ENCODE results near the gene SFXN1. TPM values are rescaled to one million over a fixed set of nuclear protein-coding genes. Genes with fewer than 3 reads are reported as not detected.

The SFXN1 gene
- total and polyA plus RNA-seq, 2 donors, result 22.3 to 48.5 TPM

DNA sequence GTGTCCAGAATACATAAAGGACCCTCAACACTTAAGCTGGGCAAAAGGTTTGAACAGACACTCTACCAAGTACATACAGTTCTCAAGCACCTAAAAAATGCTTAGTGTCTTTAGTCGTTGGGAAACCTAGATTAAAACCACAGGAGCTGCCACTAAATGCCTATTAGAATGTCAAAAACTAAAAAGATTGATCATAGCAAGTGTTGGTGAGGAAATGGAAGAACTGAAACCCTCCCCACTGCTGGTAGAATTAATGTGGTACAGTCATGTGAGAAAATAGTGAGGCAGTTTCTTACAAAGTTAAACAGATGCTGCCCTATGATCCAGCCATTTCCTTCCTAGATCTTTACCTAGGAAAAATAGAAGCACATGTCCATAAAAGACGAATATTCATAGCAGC, 40.6 kb downstream of the SFXN1 start:
- Histone ChIP-seq H3K4me1 (ENCODE audit: control insufficient read depth in 2 of 2, insufficient read depth in 2 of 2, low read length in 2 of 2) (peaks cover 4 to 11% of the 10 kb centered on the region in 2 donors), H3K27me3 (ENCODE audit: control insufficient read depth in 2 of 2, insufficient read depth in 1 of 2, low read length in 1 of 2) (no peaks in the 10 kb centered on the region), H3K4me3 (ENCODE audit: low read length in 2 of 2) (no peak overlapping the region), H3K9me3 (ENCODE audit: control insufficient read depth in 2 of 2, insufficient read depth in 1 of 2, low read length in 1 of 2) (no peaks in the 10 kb centered on the region), H3K27ac (ENCODE audit: low read depth in 1 of 2, low read length in 1 of 2) (no peak overlapping the region), H3K36me3 (ENCODE audit: control insufficient read depth in 2 of 2, insufficient read depth in 2 of 2, low read length in 1 of 2) (peaks cover 61 to 74% of the 10 kb centered on the region in 2 donors)
- DNase-seq (ENCODE audit: low read depth in 6 of 9, low spot score in 9 of 9), result no peak
- 98% methylated on average over 2 of the region's 2 CpGs for whole genome bisulfite sequencing

GRCh38 chr5:175520321-175520720, 42.0 kb downstream of the SFXN1 start:
- Histone ChIP-seq H3K9me3 (ENCODE audit: control insufficient read depth in 2 of 2, insufficient read depth in 1 of 2, low read length in 1 of 2) (no peaks in the 10 kb centered on the region), H3K36me3 (ENCODE audit: control insufficient read depth in 2 of 2, insufficient read depth in 2 of 2, low read length in 1 of 2) (peaks cover 52 to 65% of the 10 kb centered on the region in 2 donors), H3K4me3 (ENCODE audit: low read length in 2 of 2) (no peak overlapping the region), H3K4me1 (ENCODE audit: control insufficient read depth in 2 of 2, insufficient read depth in 2 of 2, low read length in 2 of 2) (peaks cover 4 to 11% of the 10 kb centered on the region in 2 donors), H3K27me3 (ENCODE audit: control insufficient read depth in 2 of 2, insufficient read depth in 1 of 2, low read length in 1 of 2) (no peaks in the 10 kb centered on the region), H3K27ac (ENCODE audit: low read depth in 1 of 2, low read length in 1 of 2) (no peak overlapping the region)
- WGBS, result 93% methylated on average over 5 of the region's 5 CpGs
- no peak for DNase-seq (ENCODE audit: low read depth in 6 of 9, low spot score in 9 of 9)

GRCh38 chr5:175520873-175521272, 42.5 kb downstream of the SFXN1 start:
- H3K4me3 ChIP-seq (ENCODE audit: low read length in 2 of 2), result no peak overlapping the region
- DNase-seq (ENCODE audit: low read depth in 6 of 9, low spot score in 9 of 9), result no peak
- no peaks in the 10 kb centered on the region for H3K9me3 ChIP-seq (ENCODE audit: control insufficient read depth in 2 of 2, insufficient read depth in 1 of 2, low read length in 1 of 2)
- peaks cover 46 to 62% of the 10 kb centered on the region in 2 donors for H3K36me3 ChIP-seq (ENCODE audit: control insufficient read depth in 2 of 2, insufficient read depth in 2 of 2, low read length in 1 of 2)
- peaks cover 4 to 11% of the 10 kb centered on the region in 2 donors for H3K4me1 ChIP-seq (ENCODE audit: control insufficient read depth in 2 of 2, insufficient read depth in 2 of 2, low read length in 2 of 2)
- no peaks in the 10 kb centered on the region for H3K27me3 ChIP-seq (ENCODE audit: control insufficient read depth in 2 of 2, insufficient read depth in 1 of 2, low read length in 1 of 2)
- no peak overlapping the region for H3K27ac ChIP-seq (ENCODE audit: low read depth in 1 of 2, low read length in 1 of 2)
- WGBS, result 97% methylated on average over 2 of the region's 2 CpGs

- peak overlapping the region; percentile 10 to 69 for H3K27ac ChIP-seq (ENCODE audit: low read depth in 1 of 2, low read length in 1 of 2)
- 66% methylated on average over 4 of the region's 4 CpGs for WGBS
- H3K36me3 ChIP-seq (ENCODE audit: control insufficient read depth in 2 of 2, insufficient read depth in 2 of 2, low read length in 1 of 2), result peaks cover 46 to 62% of the 10 kb centered on the region in 2 donors
- H3K4me1 ChIP-seq (ENCODE audit: control insufficient read depth in 2 of 2, insufficient read depth in 2 of 2, low read length in 2 of 2), result peaks cover 4 to 11% of the 10 kb centered on the region in 2 donors
- peak in 5 of 9 donors; percentile 13 to 60 (median 18) for DNase-seq (ENCODE audit: low read depth in 6 of 9, low spot score in 9 of 9)
- H3K9me3 ChIP-seq (ENCODE audit: control insufficient read depth in 2 of 2, insufficient read depth in 1 of 2, low read length in 1 of 2), result no peaks in the 10 kb centered on the region
- H3K4me3 ChIP-seq (ENCODE audit: low read length in 2 of 2), result no peak overlapping the region
- H3K27me3 ChIP-seq (ENCODE audit: control insufficient read depth in 2 of 2, insufficient read depth in 1 of 2, low read length in 1 of 2), result no peaks in the 10 kb centered on the region
These were observed 43.0 kb downstream of the SFXN1 start for GRCh38 chr5:175521313-175521833.

GRCh38 chr5:175523292-175523691, 44.9 kb downstream of the SFXN1 start:
- Histone ChIP-seq H3K27ac (ENCODE audit: low read depth in 1 of 2, low read length in 1 of 2) (no peak overlapping the region), H3K36me3 (ENCODE audit: control insufficient read depth in 2 of 2, insufficient read depth in 2 of 2, low read length in 1 of 2) (peaks cover 37 to 50% of the 10 kb centered on the region in 2 donors)

DNA sequence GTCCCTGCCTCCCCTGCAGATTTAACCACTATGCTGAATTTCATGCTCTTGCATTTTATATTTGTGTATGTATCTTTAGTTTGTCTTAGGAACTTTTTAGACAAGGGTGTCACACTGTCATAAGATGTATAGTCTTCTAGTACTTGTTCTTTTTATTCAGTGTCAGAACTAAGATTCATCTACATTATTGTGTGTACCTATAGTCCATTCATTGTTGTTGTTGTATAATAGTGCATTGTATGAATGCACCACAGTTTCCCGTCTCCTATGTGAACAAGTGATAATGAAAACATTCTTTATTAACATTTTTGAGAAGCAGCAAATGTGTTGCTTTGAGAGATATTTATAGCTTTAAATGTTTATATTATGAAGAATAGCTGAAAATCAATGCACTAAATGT, 45.9 kb downstream of the SFXN1 start:
- Histone ChIP-seq H3K9me3 (ENCODE audit: control insufficient read depth in 2 of 2, insufficient read depth in 1 of 2, low read length in 1 of 2) (no peaks in the 10 kb centered on the region), H3K27me3 (ENCODE audit: control insufficient read depth in 2 of 2, insufficient read depth in 1 of 2, low read length in 1 of 2) (no peaks in the 10 kb centered on the region), H3K4me1 (ENCODE audit: control insufficient read depth in 2 of 2, insufficient read depth in 2 of 2, low read length in 2 of 2) (peaks cover 4 to 11% of the 10 kb centered on the region in 2 donors), H3K27ac (ENCODE audit: low read depth in 1 of 2, low read length in 1 of 2) (no peak overlapping the region), H3K4me3 (ENCODE audit: low read length in 2 of 2) (no peak overlapping the region), H3K36me3 (ENCODE audit: control insufficient read depth in 2 of 2, insufficient read depth in 2 of 2, low read length in 1 of 2) (peaks cover 33 to 45% of the 10 kb centered on the region in 2 donors)
- 99% methylated on average over 1 of the region's 1 CpG for WGBS
- DNase-seq (ENCODE audit: low read depth in 6 of 9, low spot score in 9 of 9), result no peak

More at GRCh38 chr5:175523292-175523691, 44.9 kb downstream of the SFXN1 start:
- H3K27me3 ChIP-seq (ENCODE audit: control insufficient read depth in 2 of 2, insufficient read depth in 1 of 2, low read length in 1 of 2), result no peaks in the 10 kb centered on the region
- no peaks in the 10 kb centered on the region for H3K9me3 ChIP-seq (ENCODE audit: control insufficient read depth in 2 of 2, insufficient read depth in 1 of 2, low read length in 1 of 2)
- H3K4me3 ChIP-seq (ENCODE audit: low read length in 2 of 2), result no peak overlapping the region
- DNase-seq (ENCODE audit: low read depth in 6 of 9, low spot score in 9 of 9), result no peak
- H3K4me1 ChIP-seq (ENCODE audit: control insufficient read depth in 2 of 2, insufficient read depth in 2 of 2, low read length in 2 of 2), result peaks cover 4 to 11% of the 10 kb centered on the region in 2 donors

GRCh38 chr5:175526691-175527090, 48.3 kb downstream of the SFXN1 start:
- no peak overlapping the region for H3K27ac ChIP-seq (ENCODE audit: low read depth in 1 of 2, low read length in 1 of 2)
- no peak for DNase-seq (ENCODE audit: low read depth in 6 of 9, low spot score in 9 of 9)
- no peak overlapping the region for H3K4me3 ChIP-seq (ENCODE audit: low read length in 2 of 2)
- WGBS, result 98% methylated on average over 6 of the region's 6 CpGs
- peaks cover 30 to 44% of the 10 kb centered on the region in 2 donors for H3K36me3 ChIP-seq (ENCODE audit: control insufficient read depth in 2 of 2, insufficient read depth in 2 of 2, low read length in 1 of 2)
- no peaks in the 10 kb centered on the region for H3K4me1 ChIP-seq (ENCODE audit: control insufficient read depth in 2 of 2, insufficient read depth in 2 of 2, low read length in 2 of 2)
- no peaks in the 10 kb centered on the region for H3K27me3 ChIP-seq (ENCODE audit: control insufficient read depth in 2 of 2, insufficient read depth in 1 of 2, low read length in 1 of 2)
- no peaks in the 10 kb centered on the region for H3K9me3 ChIP-seq (ENCODE audit: control insufficient read depth in 2 of 2, insufficient read depth in 1 of 2, low read length in 1 of 2)

DNA sequence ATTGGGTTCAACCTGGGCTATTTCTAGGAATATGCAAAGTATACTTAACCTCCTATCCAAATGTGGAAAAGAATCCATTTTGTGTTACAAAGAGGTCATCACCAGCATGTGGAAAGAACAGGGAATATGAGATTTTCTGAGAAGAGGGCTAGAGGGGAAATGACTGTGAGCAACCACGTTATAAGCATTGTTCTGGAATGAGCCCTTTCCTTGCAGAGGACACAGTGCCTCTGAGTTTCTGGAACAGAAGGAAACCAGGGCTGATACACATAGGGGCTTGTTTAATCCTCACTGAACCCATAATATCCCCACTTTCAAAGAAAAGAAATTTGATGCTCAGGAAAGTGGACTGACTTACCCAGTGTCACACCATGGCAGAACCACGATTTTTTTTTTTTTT, 53.0 kb downstream of the SFXN1 start:
- no peak overlapping the region for H3K4me3 ChIP-seq (ENCODE audit: low read length in 2 of 2)
- DNase-seq (ENCODE audit: low read depth in 6 of 9, low spot score in 9 of 9), result no peak
- H3K4me1 ChIP-seq (ENCODE audit: control insufficient read depth in 2 of 2, insufficient read depth in 2 of 2, low read length in 2 of 2), result peaks cover 7 to 12% of the 10 kb centered on the region in 2 donors
- no peak overlapping the region for H3K27ac ChIP-seq (ENCODE audit: low read depth in 1 of 2, low read length in 1 of 2)
- no peaks in the 10 kb centered on the region for H3K9me3 ChIP-seq (ENCODE audit: control insufficient read depth in 2 of 2, insufficient read depth in 1 of 2, low read length in 1 of 2)
- no peaks in the 10 kb centered on the region for H3K27me3 ChIP-seq (ENCODE audit: control insufficient read depth in 2 of 2, insufficient read depth in 1 of 2, low read length in 1 of 2)
- 89% methylated on average over 2 of the region's 2 CpGs for WGBS
- peaks cover 21 to 25% of the 10 kb centered on the region in 2 donors for H3K36me3 ChIP-seq (ENCODE audit: control insufficient read depth in 2 of 2, insufficient read depth in 2 of 2, low read length in 1 of 2)

DNA sequence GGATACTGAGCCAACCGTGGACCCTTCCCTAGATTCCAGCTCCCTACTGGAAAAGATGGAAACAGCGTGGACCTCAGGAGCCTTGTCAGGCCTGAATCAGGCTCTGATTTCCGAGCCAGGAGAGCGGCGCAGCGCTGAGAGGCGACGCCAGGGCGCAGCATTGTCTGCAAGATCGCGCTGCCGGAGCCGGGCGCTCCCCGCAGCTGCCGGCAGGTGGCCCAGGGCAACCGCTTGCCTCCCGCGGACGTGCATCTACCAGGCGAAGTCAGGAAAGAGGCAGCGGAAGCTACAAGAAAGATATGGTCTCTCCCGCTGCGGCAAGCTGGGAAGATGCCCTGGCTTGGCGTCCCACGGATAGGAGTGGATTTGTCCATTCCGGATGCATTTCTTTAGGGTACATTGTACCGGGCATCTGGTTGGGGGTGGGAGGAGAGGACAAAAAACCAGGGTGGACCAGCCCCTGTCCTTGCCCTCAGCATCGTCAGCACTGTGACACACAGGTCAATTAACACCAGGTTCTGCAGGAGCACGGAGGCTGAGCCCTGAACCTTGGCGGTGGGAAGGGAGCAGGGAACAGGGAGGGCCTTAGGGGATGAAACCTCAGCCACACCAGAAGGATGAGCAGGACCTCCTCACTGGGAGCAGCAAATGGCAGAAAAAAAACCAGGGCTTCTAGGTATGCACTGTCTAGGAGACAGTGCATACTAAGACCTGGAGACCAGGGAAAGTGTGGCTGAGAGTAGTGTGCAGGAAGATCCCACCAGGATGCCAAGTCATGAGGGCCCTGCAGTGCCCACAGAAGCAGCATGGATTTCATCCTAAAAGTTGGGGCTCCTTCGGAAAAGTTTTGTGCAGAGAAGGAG, 55.9 kb downstream of the SFXN1 start:
- no peaks in the 10 kb centered on the region for H3K27me3 ChIP-seq (ENCODE audit: control insufficient read depth in 2 of 2, insufficient read depth in 1 of 2, low read length in 1 of 2)
- H3K4me3 ChIP-seq (ENCODE audit: low read length in 2 of 2), result no peak overlapping the region
- H3K36me3 ChIP-seq (ENCODE audit: control insufficient read depth in 2 of 2, insufficient read depth in 2 of 2, low read length in 1 of 2), result peaks cover 10 to 13% of the 10 kb centered on the region in 2 donors
- H3K4me1 ChIP-seq (ENCODE audit: control insufficient read depth in 2 of 2, insufficient read depth in 2 of 2, low read length in 2 of 2), result peaks cover 7 to 12% of the 10 kb centered on the region in 2 donors
- peak; percentile 63 to 90 (median 73) for DNase-seq (ENCODE audit: low read depth in 6 of 9, low spot score in 9 of 9)
- H3K9me3 ChIP-seq (ENCODE audit: control insufficient read depth in 2 of 2, insufficient read depth in 1 of 2, low read length in 1 of 2), result no peaks in the 10 kb centered on the region
- 7% methylated on average over 32 of the region's 32 CpGs for WGBS
- H3K27ac ChIP-seq (ENCODE audit: low read depth in 1 of 2, low read length in 1 of 2), result no peak overlapping the region
